Activated CD4-positive, alpha-beta T cell treated with anti-CD3 and anti-CD28 coated beads for 36 hours (primary cell): ENCODE results near the gene TBK1. TPM values are rescaled to one million over a fixed set of nuclear protein-coding genes. Genes with fewer than 3 reads are reported as not detected.

Source experiments
- ATAC-seq: fragments of 200-7000 bp; cut with Tn5 transposase; one replicate; pipeline ENCODE4 v1.10.0; 2021; ENCODE audit warnings: mild to moderate bottlenecking, moderate library complexity
- CTCF ChIA-PET: fragments of 350-600 bp; sonication (Branson Sonifier 250); formaldehyde crosslinking; loops from one replicate; lab custom pipeline; 2021; ENCODE audit warnings: antibody characterized with exemption; lab: Charles Lee
- POLR2A ChIA-PET: fragments of 350-600 bp; sonication (Branson Sonifier 250); formaldehyde crosslinking; loops from one replicate; lab custom pipeline; 2021; ENCODE audit warnings: antibody characterized with exemption, inconsistent platforms; lab: Charles Lee
- DNase-seq: peaks from one replicate; pipeline ENCODE4 v3.0.0-alpha.2; 2020
- H3K27ac Mint-ChIP-seq: one replicate; pipeline ENCODE4 v1.8.0; 2021; ENCODE audit warnings: mixed read lengths
- H3K27me3 Mint-ChIP-seq: one replicate; pipeline ENCODE4 v1.8.0; 2021; ENCODE audit warnings: mixed read lengths
- H3K36me3 Mint-ChIP-seq: one replicate; pipeline ENCODE4 v1.8.0; 2021; ENCODE audit warnings: low read depth, mixed read lengths
- H3K4me1 Mint-ChIP-seq: one replicate; pipeline ENCODE4 v1.8.0; 2021; ENCODE audit warnings: mixed read lengths
- H3K4me3 Mint-ChIP-seq: one replicate; pipeline ENCODE4 v1.8.0; 2021; ENCODE audit warnings: mild to moderate bottlenecking, moderate library complexity, mixed read lengths
- H3K9me3 Mint-ChIP-seq: one replicate; pipeline ENCODE4 v1.8.0; 2021; ENCODE audit warnings: low read depth, mixed read lengths
- intact Hi-C, 2 experiments: fragments of 100-400 bp; cut with DNase I in 1 of 2; cut with micrococcal nuclease in 1 of 2; formaldehyde crosslinking; loops; one replicate each; pipeline versions ENCODE4 v1.14.2 to v1.15.1; 2022 to 2024; cut with DNase I, micrococcal nuclease
- total RNA-seq, 2 experiments: library from RNA; stranded (reverse); gene quantifications; one replicate each; pipeline ENCODE4 v1.2.3, GENCODE V29; 2021

The TBK1 gene
- total RNA-seq, 2 experiments from 2014 or later: 14.0 to 15.4 TPM

DNA sequence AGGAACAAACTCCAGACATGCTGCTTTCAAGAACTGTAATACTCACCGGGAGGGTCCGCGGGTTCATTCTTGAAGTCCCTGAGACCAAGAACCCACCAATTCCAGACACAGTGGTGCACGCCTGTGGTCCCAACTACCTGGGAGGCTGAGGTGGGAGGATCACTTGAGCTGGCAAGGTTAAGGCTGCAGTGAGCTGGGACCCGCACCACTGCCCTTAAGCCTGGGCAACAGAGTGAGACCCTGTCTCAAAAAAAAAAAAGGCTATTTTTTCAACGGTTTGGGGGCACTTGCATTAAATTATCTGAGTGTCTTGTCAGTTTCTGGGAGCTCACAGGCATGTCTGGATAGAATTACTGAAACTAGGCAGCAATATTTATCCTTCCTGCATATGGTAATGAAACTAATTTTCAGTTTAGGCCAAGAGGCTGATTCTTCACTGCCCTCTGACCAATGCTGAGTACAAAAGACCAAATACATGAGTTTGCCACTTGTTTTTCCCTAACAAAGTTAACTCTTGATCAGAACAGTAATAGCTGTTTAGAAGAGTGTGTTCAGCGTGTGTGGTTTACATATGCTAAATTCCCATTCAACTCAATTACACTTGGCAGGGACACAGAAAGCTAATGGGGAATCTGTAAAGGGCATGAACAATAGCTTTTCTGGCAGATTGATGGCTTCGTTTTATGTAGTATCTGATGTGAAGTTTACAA lies 92.6 kb downstream of the TBK1 start:
- H3K9me3 Mint-ChIP-seq: no peaks in the 10 kb centered on the region
- peaks cover 3% of the 10 kb centered on the region for H3K4me1 Mint-ChIP-seq
- ATAC-seq (no peak), DNase-seq (no peak)
- no peak overlapping the region for H3K4me3 Mint-ChIP-seq
- ChIA-PET CTCF (interaction anchor here (1.0 to 9.3 kb wide), 5 partner anchors 17 to 252 kb away, joined by 3 to 128 read pairs (median 4); no protein-coding TSS in a partner anchor), POLR2A (no interaction called here)
- no peaks in the 10 kb centered on the region for H3K36me3 Mint-ChIP-seq
- intact Hi-C loops: no loop called here
- peaks cover 2% of the 10 kb centered on the region for H3K27me3 Mint-ChIP-seq
- H3K27ac Mint-ChIP-seq: no peak overlapping the region

GRCh38 chr12:64545081-64545382 lies 93.1 kb downstream of the TBK1 start:
- H3K4me3 Mint-ChIP-seq: no peak overlapping the region
- H3K36me3 Mint-ChIP-seq: no peaks in the 10 kb centered on the region
- ChIA-PET CTCF (interaction anchor here (0.6 to 9.3 kb wide), 6 partner anchors 12 to 251 kb away, joined by 3 to 128 read pairs (median 4); no protein-coding TSS in a partner anchor), POLR2A (no interaction called here)
- peaks cover 2% of the 10 kb centered on the region for H3K27me3 Mint-ChIP-seq
- intact Hi-C loops: no loop called here
- ATAC-seq (no peak), DNase-seq (no peak)
- H3K9me3 Mint-ChIP-seq: no peaks in the 10 kb centered on the region
- peaks cover 6% of the 10 kb centered on the region for H3K4me1 Mint-ChIP-seq
- H3K27ac Mint-ChIP-seq: no peak overlapping the region

DNA sequence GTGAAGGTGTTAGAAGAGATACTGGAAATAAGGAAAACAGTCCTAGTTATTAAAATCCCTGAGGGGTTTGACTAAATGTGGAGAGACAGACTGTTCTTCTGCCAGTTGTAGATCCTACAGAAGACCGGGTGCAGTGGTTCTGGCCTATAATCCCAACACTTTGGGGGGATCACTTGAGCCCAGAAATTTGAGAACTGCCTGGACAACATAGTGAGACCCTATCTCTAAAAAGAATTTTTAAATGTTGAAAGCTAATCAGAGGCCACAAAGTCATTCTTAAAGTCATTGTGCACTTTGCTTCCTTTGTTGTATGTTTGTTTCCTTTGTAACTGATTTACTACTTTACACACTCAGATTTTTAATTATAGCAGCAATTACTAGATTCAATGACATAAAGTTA lies 97.2 kb downstream of the TBK1 start:
- intact Hi-C loops: loop anchor here (1.0 kb wide), 2 partner anchors 60 to 149 kb away; no protein-coding TSS in a partner anchor
- Mint-ChIP-seq H3K27ac (no peak overlapping the region), H3K9me3 (no peaks in the 10 kb centered on the region), H3K36me3 (no peaks in the 10 kb centered on the region), H3K4me3 (no peak overlapping the region), H3K4me1 (peaks cover 6% of the 10 kb centered on the region), H3K27me3 (peaks cover 1% of the 10 kb centered on the region)
- DNase-seq (no peak), ATAC-seq (no peak)
- ChIA-PET POLR2A (no interaction called here), CTCF (interaction anchor here (0.6 to 9.3 kb wide), 47 partner anchors 10 to 339 kb away, joined by 3 to 128 read pairs (median 4); no protein-coding TSS in a partner anchor)

GRCh38 chr12:64550755-64551154 lies 98.8 kb downstream of the TBK1 start:
- Mint-ChIP-seq H3K4me1 (peaks cover 6% of the 10 kb centered on the region), H3K27me3 (no peaks in the 10 kb centered on the region), H3K36me3 (no peaks in the 10 kb centered on the region), H3K4me3 (no peak overlapping the region), H3K27ac (no peak overlapping the region), H3K9me3 (no peaks in the 10 kb centered on the region)
- ATAC-seq (no peak), DNase-seq (no peak)
- ChIA-PET POLR2A (no interaction called here), CTCF (interaction anchor here (1.8 to 9.3 kb wide), 5 partner anchors 12 to 145 kb away, joined by 5 to 128 read pairs (median 16); no protein-coding TSS in a partner anchor)
- intact Hi-C loops: no loop called here

GRCh38 chr12:64551676-64552075 lies 99.8 kb downstream of the TBK1 start:
- intact Hi-C loops: no loop called here
- Mint-ChIP-seq H3K36me3 (no peaks in the 10 kb centered on the region), H3K27me3 (no peaks in the 10 kb centered on the region), H3K4me1 (peaks cover 6% of the 10 kb centered on the region), H3K27ac (no peak overlapping the region), H3K4me3 (no peak overlapping the region), H3K9me3 (no peaks in the 10 kb centered on the region)
- ChIA-PET CTCF (interaction anchor here (0.9 to 9.3 kb wide), 4 partner anchors 11 to 145 kb away, joined by 3 to 128 read pairs (median 10); no protein-coding TSS in a partner anchor), POLR2A (no interaction called here)
- ATAC-seq (no peak), DNase-seq (no peak)

Other genes with a start within 250 kb of the TBK1 start
- 10 to 100 TPM; 15.1 to 16.6 TPM for gene KICS2, start 229.8 kb upstream of the TBK1 start, total RNA-seq
- not detected for gene C12orf56, start 61.4 kb upstream of the TBK1 start, total RNA-seq
- 100 to 1,000 TPM; 179 to 187 TPM for gene XPOT, start 47.7 kb upstream of the TBK1 start, total RNA-seq
- 10 to 100 TPM; 38.0 to 39.0 TPM for gene RASSF3, start 158.4 kb downstream of the TBK1 start, total RNA-seq